Measurements from ENCODE around the gene IL15RA.

IL15RA gene, protein sequence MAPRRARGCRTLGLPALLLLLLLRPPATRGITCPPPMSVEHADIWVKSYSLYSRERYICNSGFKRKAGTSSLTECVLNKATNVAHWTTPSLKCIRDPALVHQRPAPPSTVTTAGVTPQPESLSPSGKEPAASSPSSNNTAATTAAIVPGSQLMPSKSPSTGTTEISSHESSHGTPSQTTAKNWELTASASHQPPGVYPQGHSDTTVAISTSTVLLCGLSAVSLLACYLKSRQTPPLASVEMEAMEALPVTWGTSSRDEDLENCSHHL

DNA sequence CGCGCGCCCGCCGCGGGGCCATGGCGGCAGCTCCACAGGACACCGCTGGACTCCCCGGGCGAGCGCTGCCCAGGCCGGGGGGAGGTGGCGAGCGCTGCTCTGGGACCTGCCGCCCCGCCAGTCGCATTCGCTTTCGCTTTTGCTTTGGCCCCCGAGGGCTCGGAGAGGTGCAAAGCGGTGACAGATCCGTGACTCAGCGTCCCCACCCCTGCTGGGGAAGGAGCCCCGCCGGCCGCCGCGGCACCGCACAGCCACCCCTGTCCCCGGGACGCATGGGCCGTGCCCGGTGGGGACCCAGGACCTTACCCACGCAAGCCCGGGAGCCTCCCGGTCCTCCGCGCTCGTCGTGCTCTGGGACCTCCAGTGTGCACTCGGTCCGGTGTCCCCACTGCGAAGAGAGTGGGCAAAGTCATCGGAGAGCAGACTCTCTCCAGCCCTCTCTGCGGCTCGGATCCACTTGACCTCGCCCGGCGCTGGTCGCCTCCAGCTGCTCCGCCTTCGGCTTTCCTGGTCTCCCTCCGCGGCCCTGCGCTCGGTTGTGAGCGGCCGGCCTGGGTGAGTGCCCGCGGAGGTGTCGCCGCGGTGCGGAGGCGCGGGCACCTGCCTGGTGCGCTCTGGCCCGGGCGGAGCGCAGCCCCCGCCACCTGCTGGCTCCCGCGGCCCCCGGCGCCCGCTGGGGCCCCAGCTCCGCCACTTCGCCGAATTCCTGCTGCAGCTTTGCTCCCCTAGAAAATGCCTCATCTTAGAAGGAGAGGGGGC lies at the start of gene IL15RA:
Gene IL15RA (minus strand): TSS at position 73 of the 759 bp plus-strand sequence. CDS start 51 bp downstream, at position 22.
- DNase-seq = peak; percentile 26

DNA sequence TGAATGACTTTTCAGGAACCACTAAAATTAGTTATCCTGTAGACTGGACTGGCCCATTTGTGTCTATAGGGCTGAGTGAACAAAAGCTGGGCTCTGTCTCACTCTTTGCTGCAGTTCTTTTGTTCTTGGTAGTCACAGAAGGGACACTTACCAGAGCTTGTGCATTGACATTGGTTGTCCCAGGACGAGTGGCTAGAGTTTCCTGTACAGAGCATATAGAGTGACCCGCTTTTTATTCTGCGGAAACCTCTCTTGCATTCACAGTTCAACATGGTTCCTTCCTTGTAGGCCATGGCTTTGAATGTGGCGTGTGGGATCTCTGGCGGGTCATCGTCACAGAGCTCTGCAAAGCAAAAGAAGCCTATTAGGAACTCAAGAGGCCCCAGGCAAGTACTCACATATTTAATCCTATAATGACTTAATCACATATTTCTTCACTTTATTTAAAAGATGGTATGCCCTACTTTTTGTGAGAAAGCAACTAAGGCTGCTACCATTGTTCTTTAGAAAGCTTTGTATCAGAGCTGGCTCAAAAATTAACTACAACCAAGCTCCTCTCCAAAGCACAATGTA lies 48.4 kb upstream of the IL15RA start:
- no peak for DNase-seq

DNA sequence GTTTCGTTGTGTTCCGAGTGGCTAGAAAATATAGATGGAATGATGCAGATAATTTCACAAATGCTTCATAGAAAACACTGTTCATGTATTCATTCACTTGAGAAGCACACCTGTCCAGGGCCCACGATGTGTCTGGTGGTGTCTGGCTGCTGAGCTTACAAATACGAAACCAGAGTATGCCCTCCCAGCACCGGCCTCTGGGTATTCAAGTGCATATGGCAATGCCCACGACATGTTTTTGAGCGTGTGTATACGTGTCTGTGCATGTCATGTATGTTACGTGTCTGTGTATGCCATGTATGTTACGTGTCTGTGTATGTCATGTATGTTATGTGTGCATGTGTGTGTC lies 47.0 kb upstream of the IL15RA start:
- no peak for DNase-seq

DNA sequence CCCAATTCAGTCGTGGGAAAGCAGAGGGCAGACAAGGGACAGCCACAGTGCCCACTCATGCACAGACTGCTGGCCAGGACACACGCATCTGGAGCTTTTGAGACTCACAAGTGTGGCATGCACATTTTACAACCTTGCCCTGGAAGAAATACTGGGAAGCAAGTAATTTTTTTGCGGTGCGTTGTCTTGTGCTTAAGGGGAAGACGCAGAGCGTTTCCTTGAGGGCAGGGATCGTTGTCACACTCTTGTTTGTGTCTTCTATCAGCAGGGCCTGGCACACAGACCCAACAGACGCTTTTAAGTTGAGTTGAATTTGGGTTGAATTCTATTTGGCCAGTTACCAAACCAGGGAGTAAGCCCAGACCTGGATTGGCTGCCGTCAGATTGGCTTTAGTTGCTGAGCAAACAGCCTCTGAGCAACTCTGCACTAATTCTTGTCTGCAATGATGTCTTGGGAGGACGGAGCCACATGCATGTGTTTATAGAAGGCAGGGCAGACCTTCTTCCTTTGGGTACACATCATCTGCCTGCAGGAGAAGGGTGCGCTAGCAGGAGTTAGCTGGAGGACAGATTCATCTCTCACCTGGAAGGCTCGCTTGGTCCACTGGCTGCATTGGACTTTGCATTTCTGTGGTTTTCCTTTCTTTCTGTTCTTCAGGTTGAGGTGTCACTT lies 46.5 kb upstream of the IL15RA start:
- DNase-seq = no peak

DNA sequence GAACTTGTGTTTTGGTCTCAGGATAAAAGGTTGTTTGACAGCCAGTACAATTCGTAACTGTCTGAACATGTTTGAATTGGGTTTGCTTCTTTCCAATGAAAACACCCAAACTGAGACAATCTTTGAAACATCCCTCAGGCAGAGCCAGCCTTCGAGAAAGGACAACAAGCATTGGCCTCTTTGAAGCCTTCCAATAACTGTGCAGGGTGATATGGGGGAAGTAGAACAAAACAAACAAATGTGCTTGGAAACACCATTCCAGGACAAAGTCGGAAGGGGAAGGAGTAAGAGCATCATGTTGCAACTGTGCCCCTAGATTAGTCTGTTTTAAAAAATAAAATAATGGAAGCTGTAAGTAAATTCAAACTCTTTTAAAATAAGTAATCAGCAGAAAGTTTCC lies 45.3 kb upstream of the IL15RA start:
- no peak for DNase-seq

DNA sequence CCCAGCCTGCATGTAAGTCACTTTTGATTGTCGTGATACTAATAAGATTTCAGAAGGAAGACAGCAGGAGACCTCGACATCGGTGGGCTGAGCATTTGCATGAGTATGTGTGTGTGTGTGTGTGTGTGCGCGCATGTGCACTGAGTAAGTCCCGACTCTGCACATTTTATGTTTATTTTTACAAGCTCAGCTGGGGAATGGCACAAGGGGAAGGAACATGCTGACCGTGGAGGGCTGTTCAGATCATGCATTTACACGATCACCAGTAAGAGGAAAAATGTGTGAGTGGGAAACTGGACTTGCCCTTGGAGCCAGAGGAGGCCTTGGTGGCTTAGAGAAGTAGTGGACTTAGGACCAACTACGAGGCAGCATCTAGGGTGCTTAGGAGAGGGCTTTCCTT lies 43.5 kb upstream of the IL15RA start:
- DNase-seq = no peak

DNA sequence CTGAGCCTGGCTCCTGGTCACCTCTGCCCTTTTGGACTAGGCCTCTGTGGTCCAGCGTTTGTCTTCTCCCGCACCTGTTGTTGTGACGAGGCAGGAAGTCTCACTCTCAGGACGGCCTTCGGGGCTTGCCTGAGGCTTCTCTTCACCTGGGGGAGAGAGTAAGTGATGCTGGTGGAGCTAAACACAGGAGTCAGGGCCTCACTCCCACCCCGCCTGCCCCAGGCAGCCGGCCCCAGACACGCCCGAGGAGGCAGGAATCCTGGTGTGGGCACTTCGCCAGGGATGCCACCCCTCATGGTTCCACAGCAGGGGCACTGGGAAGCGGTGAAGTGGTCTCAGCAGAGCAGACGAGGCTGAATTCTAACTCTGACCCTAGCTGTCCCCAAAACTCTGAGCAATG lies 42.5 kb upstream of the IL15RA start:
- no peak for DNase-seq

DNA sequence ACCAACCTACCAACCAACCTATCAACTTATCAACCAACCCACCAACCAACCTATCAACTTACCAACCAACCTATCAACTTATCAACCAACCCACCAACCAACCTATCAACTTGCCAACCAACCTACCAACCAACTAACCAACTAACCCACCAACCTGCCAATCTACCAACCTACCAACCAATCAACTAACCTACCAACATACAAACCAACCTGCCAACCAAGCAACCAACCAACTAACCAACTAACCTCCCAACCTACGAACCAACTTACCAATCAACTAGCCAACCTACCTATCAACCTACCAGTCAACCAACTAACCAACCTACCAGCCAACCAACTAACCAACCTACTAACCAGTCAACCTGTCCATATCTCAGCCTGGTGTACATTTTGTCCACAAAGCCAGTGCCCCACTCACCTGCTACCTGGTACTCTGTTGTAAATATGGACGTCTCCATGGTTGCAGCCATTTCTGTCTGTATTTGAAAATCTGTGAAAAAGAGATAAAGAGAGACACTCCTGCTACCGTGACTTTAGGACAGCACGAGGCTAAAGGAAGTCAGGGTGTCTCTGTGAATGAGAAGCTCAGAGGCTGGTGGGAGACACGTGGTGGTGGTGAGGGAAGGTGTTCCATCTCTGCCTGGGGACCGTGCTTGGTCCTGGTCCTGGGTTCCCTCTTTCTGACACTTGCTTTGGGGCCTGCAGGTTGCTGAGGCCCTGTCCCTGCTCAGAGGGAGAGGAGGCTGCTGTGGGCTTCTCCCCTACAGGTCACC lies 41.9 kb upstream of the IL15RA start:
- DNase-seq = no peak

DNA sequence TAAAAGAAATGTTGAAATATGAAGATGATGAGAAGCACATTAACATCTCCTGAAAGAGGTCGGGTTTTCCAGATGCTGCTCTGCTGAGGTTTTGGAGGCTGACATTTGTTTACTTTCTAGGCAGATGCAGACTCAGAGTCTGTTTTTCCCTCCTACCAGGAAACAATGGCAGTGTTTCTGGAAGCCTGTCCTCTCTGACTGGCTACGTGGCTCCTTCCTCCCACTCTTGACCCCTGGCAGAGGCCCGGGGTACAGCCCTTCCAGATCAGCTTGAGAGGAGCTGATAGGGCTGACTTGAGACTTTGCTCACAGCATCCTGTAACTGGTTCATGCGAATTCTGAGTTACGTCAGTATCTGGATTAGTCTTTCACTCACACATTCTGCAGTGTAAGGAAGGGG lies 41.1 kb upstream of the IL15RA start:
- no peak for DNase-seq

DNA sequence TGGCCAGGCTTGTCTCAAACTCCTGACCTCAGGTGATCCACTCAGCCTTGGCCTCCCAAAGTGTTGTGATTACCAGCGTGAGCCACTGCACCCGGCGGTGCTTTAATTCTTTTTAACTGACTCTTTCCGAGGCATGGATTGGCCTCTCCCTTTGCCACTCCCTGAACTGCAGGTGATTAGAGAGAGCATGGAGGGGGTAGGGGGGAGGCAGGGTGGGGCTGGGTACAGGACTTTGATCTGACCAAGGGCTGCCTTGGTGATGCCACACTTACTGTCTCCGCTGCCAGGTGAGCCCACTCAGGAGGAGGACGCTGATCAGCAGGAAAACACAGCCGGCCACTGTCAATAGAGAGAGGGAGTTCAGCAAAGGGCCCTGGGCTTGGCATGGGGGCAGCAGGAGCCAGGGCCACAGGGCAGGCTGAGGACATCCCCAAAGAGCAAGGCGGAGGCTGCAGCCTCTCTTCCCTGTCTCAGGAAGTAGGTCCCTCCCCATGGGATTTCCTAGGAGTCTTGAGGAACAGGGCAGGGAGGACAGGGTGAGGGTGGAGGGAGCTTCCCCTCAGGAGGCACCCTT lies 40.5 kb upstream of the IL15RA start:
- no peak for DNase-seq

DNA sequence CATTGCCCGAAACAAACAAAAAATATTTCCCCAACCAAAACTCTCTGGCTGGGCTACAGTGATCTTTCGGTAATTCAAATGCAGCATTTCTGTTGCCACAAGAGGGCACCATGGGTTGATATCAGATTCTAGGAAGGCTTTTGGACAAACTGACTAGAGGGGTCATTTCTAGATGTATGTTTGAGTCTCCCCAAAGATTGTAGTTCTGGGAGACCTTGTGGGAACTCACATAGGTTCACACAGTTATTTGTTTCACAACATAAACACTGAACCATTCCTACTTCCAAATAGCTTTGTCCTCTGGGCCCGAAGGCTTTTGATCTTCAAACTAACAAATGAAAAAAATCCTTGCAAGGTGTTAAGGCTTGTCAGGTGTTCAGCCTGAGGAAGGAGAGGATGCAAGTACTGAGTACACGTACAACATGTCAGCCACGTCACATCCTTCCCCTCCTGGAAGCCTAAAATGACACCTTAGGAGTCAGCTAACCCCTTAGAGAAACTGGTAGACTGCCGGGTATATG lies 37.0 kb upstream of the IL15RA start:
- DNase-seq = peak; percentile 26

DNA sequence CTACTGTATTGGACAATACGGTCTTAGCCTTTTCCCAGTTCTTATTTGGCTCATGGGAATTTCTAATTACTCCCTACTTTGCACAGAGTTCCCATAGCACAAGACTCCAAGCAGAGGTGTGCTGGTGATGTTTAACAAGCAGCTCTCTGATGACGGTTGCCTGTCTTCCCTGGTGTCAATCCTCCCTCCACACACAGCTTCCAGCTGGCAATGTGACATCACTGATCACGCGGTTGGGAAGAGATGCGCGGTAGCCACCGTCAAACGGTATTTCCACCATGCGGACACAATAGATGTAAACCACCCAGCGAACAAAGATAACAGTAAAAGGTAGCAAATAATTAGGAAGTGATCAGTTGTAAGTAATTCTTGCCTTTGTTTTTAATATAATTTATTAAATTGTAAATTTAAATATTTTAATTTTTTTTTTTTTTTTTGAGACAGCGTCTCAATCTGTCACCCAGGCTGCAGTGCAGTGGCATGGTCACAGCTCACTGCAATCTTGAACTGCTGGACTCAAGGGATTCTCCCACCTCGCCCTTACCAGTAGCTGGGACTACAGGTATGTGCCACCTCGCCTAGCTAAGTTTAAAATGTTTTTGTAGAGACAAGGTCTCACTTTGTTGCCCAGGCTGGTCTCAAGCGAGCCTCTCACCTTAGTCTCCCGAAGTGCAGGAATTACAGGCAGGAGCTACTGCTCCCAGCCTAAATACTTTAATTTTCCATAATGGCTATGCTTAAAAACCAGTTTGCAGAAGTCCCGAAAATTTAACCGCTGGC lies 36.3 kb upstream of the IL15RA start:
- DNase-seq = no peak

DNA sequence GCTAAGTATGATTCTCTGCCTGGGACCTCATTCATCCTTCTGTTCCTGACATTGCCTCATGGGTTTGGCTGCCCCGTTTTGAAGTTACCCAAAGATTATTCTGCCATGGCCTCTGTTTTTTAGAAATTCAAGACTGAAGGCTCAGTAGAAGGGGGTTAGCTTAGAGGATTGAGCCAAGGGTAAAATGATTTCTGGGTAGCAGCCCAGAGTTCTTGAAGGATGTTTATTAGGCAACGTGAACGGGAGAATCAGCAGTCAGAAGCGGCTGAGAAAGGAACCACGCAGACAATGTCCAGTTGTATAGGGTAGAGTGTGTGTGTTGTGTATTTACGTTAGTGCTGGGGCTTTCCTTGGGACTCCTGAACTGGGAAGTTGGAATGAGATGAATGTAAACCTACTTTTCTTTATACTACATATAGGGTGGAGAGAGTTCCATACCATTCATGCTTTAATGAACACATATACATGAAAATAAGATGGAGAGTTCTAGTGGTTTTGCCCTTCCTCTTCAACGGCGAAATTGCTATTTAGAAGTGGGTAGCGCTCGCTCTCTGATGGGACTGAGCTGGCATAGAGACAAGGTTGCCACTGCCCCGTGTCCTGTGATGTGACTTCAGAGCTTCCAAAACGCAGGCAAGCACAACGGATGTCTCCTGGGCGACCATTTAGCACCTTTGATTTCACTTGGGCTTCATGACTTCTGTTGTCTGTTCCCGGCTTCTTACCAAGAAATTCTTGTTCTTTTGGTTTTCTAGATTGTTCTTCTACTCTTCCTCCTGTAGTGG lies 35.0 kb upstream of the IL15RA start:
- no peak for DNase-seq

DNA sequence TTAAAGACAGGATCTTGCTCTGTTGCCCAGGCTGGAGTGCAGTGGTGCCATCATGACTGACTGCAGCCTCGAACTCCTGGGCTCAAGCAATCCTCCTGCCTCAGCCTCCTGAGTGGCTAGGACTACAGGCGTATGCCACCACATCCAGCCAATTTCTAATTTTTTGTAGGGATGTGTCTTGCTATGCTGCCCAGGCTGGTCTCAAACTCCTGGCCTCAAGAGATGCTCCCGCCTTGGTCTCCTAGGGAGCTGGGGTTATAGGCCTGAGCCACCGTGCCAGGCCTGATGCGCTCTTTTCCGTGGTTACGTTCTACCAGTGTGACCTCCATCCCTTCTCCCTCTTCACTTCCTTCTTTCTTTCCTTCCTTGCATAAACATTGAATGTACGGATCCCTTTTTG lies 34.2 kb upstream of the IL15RA start:
- no peak for DNase-seq

DNA sequence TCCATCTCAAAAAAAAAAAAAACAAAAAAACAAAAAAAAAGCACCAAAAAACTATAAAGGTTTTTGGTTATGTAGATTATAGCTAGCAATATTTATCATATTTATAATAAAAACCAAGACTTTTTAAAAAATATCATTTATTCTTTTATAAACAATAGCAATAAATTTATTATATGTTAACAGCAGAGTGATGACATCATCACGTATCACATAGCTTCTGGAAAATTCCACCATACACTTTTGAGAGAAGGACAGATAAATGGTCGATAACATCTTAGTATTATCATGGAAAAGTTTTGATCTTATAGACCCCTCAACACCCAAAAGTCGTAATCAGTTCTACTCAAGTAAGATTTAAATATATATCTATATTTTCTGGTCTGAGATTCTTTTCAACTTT lies 33.2 kb upstream of the IL15RA start:
- DNase-seq = no peak

DNA sequence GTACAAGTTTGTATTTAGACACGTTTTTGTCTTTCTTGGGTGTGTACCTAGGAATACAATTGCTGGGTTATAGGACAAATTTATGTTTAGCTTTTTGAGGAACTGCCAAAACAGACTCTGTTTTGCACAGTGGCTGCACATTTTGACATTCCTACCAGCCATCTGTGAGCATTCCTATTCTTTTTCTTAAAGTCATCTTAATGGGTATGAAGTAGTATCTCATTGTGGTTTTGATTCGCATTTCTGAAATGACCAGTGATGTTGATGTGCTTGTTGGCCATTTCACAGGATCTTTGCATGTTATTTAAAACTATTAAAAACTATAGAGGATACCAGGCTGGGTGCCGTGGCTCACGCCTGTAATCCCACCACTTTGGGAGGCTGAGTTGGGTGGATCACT lies 32.6 kb upstream of the IL15RA start:
- DNase-seq = no peak

DNA sequence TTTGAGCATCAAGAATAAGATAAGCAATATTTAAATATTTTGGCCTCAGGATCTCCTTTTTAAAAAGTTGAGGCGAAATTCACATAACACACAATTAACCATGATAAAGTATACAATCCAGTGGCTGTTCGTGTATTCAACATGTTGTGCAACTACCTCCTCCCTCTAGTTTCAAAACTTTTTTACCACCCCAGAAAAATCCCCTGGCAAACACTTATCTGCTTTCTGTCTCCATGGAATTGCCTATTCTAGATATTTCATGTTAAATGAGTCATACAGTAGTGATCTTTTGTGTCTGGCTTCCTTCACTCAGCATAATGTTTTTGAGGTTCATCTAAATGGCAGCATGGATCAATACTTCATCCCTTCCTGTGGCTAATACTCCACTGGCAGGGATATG lies 31.8 kb upstream of the IL15RA start:
- DNase-seq = no peak

DNA sequence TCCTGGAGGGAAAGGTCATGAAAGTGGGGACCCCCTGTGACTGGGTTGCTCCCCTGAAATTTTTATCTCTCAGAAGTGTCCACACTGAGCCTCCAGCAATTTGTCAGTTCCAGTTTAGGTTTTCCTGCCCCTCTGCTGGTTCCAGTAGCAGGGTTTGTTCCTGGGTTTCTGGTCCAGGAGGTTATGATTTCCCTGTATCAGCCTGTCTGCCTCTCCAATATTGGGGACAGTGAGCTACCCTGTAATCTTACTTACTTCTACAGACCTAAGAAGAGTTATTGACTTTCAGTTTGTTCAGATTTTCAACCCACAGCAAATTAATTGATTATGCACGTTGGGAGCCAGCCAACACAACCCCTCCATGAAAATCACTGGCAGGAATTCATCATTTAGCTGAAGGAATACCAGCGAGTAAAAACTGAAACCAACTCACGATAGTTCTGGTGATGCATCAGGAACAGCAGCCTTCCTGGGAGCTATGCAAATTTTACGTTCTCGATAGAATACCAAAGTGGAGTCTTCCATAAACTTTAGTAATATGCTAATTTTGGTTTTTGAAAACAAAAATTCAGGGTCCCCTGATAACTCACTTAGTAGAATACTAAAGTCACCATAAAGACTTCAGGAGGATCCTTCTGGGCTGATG lies 31.3 kb upstream of the IL15RA start:
- no peak for DNase-seq

DNA sequence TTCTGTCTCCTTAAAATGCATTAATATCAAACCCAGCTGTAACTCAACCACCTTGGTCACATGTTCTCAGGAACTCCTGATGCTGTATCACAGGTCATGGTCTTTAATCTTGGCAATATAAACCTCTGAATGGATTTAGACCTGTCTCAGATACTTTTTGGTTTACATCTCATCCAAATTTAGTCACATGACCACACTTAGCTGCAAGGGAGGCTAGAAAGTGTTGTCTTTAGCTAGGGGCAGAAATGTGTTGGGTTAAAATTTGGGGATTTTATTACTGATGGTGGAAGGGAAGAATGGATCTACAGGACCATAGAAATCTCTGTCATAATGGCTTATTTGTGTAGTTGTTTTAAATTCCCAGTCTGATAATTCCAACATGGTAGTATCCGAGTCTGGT lies 29.6 kb upstream of the IL15RA start:
- DNase-seq = no peak

DNA sequence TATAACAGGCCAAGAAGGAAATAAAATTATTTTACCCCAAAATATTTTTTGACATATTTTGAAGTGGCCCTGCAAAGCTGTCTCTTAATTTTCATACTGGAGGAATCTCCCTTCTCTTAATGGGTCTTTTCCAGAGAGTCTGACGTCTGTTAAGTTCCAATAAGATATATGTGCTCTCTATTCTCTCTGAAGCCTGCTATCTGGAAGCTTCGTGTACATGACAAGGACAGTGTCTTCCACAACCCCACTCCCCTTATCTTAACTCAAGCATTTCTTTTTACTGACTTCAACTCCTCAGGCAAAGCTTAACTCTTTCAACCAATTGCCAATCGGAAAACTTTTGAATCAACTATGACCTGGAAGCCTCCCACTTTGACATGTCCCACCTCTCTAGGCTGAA lies 29.2 kb upstream of the IL15RA start:
- DNase-seq = no peak

All from GF-D8 (cell line).